Loucy (cell line): Measurements from ENCODE around the gene TPRA1.

Source experiments
- CTCF ChIP-seq: fragments of 200-600 bp; sonication (generic); conservative IDR thresholded peaks from 2 replicates; pipeline ENCODE4 v1.5.1; 2014; ENCODE audit warnings: mild to moderate bottlenecking, antibody characterized with exemption, low read length
- EZH2phosphoT487 ChIP-seq: fragments of 200-600 bp; IDR thresholded peaks from 2 replicates; pipeline ENCODE4 v1.6.1; 2018; ENCODE audit warnings: antibody characterized with exemption, mild to moderate bottlenecking, moderate library complexity, borderline replicate concordance

GRCh38 chr3:127545216-127545615 is 45.3 kb downstream of the TPRA1 start:
- TF ChIP-seq CTCF (no peak), EZH2phosphoT487 (no peak)
